Measurements from ENCODE around the gene DRAXIN.

DRAXIN gene

GRCh38 chr1:11671205-11671543, 20.3 kb upstream of the DRAXIN start:
- intact Hi-C loops (cut with micrococcal nuclease): no loop called here
- Mint-ChIP-seq H3K4me3 (no peak overlapping the region), H3K4me1 (ENCODE audit: low read depth) (peaks cover 55% of the 10 kb centered on the region), H3K9me3 (no peaks in the 10 kb centered on the region), H3K36me3 (ENCODE audit: low read depth) (peaks cover 88% of the 10 kb centered on the region), H3K27ac (peak overlapping the region; percentile 93), H3K27me3 (no peaks in the 10 kb centered on the region)

- H3K4me1 Mint-ChIP-seq (ENCODE audit: low read depth): peaks cover 55% of the 10 kb centered on the region
- H3K27me3 Mint-ChIP-seq: no peaks in the 10 kb centered on the region
- H3K9me3 Mint-ChIP-seq: no peaks in the 10 kb centered on the region
- intact Hi-C loops (cut with micrococcal nuclease): no loop called here
- peak overlapping the region; percentile 93 for H3K27ac Mint-ChIP-seq
- peaks cover 90% of the 10 kb centered on the region for H3K36me3 Mint-ChIP-seq (ENCODE audit: low read depth)
- H3K4me3 Mint-ChIP-seq: no peak overlapping the region
These were observed 19.8 kb upstream of the DRAXIN start for GRCh38 chr1:11671544-11672286.

DNA sequence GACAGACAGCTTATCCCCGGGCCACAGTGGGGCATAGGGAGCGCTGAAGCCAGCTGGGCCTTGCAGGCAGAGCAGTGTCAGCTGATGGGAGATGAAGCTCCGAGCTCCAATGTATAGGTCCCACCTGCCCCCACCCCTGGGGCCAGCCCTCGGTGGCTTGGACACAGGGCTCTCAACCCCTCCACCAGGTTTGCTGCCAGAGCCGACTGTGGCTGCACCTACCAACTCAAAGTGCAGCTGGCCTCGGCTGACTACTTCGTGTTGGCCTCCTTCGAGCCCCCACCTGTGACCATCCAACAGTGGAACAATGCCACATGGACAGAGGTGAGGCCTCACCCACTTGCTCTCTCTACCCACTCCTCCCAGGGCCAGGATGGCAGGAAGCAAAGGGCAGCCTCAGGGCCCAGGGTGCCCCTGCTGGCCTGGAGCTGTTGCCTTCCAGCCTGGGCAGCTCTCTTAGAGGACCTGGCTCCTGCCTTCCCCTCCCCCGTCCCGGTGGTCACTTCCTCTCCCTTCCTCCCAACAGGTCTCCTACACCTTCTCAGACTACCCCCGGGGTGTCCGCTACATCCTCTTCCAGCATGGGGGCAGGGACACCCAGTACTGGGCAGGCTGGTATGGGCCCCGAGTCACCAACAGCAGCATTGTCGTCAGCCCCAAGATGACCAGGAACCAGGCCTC, 18.3 kb upstream of the DRAXIN start:
- Mint-ChIP-seq H3K4me3 (no peak overlapping the region), H3K27me3 (no peaks in the 10 kb centered on the region), H3K4me1 (ENCODE audit: low read depth) (peaks cover 54% of the 10 kb centered on the region), H3K36me3 (ENCODE audit: low read depth) (peaks cover 93% of the 10 kb centered on the region), H3K27ac (peak overlapping the region; percentile 17), H3K9me3 (no peaks in the 10 kb centered on the region)
- intact Hi-C loops (cut with micrococcal nuclease): no loop called here

- Mint-ChIP-seq H3K27me3 (no peaks in the 10 kb centered on the region), H3K4me1 (ENCODE audit: low read depth) (peaks cover 53% of the 10 kb centered on the region), H3K27ac (no peak overlapping the region), H3K36me3 (ENCODE audit: low read depth) (peaks cover 88% of the 10 kb centered on the region), H3K9me3 (no peaks in the 10 kb centered on the region), H3K4me3 (no peak overlapping the region)
- intact Hi-C loops (cut with micrococcal nuclease): no loop called here
These were observed 17.0 kb upstream of the DRAXIN start for GRCh38 chr1:11674488-11674887.

DNA sequence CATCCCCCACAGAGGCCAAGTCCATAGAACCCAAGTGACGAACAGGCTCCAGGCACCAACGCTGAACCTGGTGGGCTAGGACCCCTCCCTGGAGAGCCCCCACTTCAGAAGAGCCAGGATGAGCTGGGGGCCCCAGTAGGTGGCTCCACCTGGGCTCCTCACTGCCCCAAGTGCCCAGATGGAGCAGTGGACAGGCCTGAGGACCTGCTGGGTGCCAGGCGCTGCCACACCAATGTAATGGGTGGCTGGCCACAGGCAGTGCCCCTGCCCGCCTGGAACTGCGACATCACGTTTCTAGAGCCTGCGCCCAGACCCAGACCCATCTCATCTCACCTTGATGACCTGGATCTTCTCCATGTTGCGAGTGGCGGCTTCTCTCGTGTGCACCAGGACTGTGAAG, 16.2 kb upstream of the DRAXIN start:
- peaks cover 54% of the 10 kb centered on the region for H3K4me1 Mint-ChIP-seq (ENCODE audit: low read depth)
- H3K9me3 Mint-ChIP-seq: no peaks in the 10 kb centered on the region
- H3K36me3 Mint-ChIP-seq (ENCODE audit: low read depth): peaks cover 80% of the 10 kb centered on the region
- H3K27me3 Mint-ChIP-seq: no peaks in the 10 kb centered on the region
- no peak overlapping the region for H3K4me3 Mint-ChIP-seq
- intact Hi-C loops (cut with micrococcal nuclease): no loop called here
- no peak overlapping the region for H3K27ac Mint-ChIP-seq

GRCh38 chr1:11676386-11677103, 15.0 kb upstream of the DRAXIN start:
- Mint-ChIP-seq H3K4me3 (no peak overlapping the region), H3K36me3 (ENCODE audit: low read depth) (peaks cover 80% of the 10 kb centered on the region), H3K27ac (no peak overlapping the region), H3K27me3 (no peaks in the 10 kb centered on the region), H3K4me1 (ENCODE audit: low read depth) (peaks cover 44% of the 10 kb centered on the region), H3K9me3 (no peaks in the 10 kb centered on the region)
- intact Hi-C loops (cut with micrococcal nuclease): no loop called here

DNA sequence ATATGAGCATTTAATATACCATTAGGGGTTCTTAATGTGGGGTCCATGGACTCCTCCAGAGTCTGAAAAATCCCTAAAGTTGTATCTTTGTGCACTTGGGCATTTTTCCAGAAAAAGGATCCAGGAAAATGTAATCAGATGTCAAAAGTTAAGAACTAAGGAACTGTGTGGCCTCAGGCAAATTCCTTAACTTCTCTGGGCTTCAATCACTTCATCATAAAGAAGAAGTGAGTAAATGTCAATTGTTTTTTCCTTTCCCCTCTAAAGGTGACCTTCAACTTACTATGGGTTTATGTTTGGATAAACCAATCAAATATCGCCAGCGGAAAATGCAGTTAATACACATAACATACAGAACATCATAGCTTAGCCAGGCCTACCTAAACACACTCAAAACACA, 13.1 kb upstream of the DRAXIN start:
- peaks cover 39% of the 10 kb centered on the region for H3K4me1 Mint-ChIP-seq (ENCODE audit: low read depth)
- no peak overlapping the region for H3K4me3 Mint-ChIP-seq
- H3K27ac Mint-ChIP-seq: no peak overlapping the region
- H3K36me3 Mint-ChIP-seq (ENCODE audit: low read depth): peaks cover 61% of the 10 kb centered on the region
- H3K9me3 Mint-ChIP-seq: no peaks in the 10 kb centered on the region
- intact Hi-C loops (cut with micrococcal nuclease): no loop called here
- peaks cover 4% of the 10 kb centered on the region for H3K27me3 Mint-ChIP-seq

DNA sequence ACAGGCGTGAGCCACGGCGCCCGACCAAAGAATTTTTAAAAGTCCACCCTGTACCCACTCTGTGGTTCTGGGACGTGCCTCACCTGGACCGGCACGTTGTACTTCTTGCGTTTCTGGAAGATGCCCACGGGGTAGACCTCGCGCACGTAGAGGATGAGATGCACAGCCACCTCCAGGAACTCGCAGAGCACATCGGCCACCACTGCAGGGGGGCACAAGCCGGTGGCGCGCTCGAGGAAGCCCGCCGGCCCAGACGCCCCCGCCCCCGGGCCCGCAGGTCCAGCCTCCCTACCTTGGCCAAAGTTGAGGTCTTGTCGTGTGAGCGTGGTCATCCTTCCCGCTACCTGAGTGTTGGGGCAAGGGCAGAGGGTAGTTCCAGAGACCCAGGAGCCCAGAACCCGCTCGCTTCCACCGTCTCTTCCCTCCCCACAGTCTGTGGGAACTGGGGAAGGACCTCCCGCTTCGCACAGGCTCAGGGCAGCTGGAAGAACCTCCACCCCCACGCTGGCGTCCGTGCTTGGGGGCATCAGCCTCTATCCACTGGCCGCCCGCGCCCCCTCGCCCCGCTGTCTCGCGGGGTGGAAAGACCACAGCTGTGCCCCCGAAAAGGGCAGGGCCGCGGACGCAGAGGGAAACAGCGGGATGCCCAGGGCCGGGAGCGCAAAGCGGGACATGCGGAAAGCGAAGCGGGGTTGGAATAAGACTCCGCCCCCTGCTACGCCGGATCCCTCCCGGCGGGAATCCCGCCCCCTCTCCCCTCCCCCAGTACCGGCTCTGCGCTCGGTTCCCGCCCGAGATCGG, 11.0 kb upstream of the DRAXIN start:
- Mint-ChIP-seq H3K4me1 (ENCODE audit: low read depth) (peaks cover 32% of the 10 kb centered on the region), H3K36me3 (ENCODE audit: low read depth) (peaks cover 40% of the 10 kb centered on the region), H3K27me3 (peaks cover 18% of the 10 kb centered on the region), H3K9me3 (no peaks in the 10 kb centered on the region), H3K4me3 (peak overlapping the region; percentile 99), H3K27ac (peak overlapping the region; percentile 92)
- intact Hi-C loops (cut with micrococcal nuclease): no loop called here

DNA sequence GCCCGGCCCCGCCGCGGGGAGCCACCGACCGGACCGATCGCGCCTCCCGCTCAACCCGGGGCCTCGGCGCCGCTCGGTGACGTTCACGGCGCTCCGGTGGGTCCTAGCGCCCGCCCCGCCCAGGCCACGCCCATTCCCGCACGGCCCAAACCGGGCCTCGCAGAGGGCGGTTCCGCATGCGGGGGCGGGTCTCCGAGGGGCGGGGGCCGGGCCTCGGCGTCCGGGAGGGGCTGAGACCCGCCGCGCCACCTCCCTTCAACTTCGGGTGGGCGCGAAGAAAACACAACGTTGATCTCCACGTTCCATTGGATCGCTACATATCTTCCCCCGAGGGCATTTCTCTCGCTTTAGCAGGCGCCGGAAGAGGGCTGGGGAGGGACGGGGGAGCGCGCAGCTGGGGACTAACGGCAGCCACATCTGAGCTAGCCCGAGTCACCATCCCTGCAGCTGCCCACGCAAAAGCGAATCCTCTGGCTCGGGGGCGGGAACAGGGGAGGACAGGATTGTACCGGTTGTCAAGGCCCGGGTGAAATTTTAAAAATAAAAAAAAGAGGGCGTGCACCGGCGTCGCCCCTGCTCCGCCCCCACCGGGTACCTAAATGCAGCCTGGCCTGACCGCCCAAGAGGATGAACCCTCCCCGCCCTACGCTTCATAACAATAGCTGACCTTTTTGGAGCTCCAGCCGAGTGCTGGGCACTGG, 10.3 kb upstream of the DRAXIN start, which contains the start of gene MAD2L2:
Gene MAD2L2, minus strand, starts transcription at position 78 of the 701 bp plus-strand sequence. CDS start 547 bp downstream, outside the sequence.
- peak within 1 kb of the TSS; percentile 92 for H3K27ac Mint-ChIP-seq
- peak within 1 kb of the TSS; percentile 99 for H3K4me3 Mint-ChIP-seq
- H3K4me1 Mint-ChIP-seq (ENCODE audit: low read depth): peaks cover 26% of the 10 kb centered on the region
- intact Hi-C loops (cut with micrococcal nuclease): no loop called here
- no peaks in the 10 kb centered on the region for H3K9me3 Mint-ChIP-seq
- peaks cover 21% of the 10 kb centered on the region for H3K27me3 Mint-ChIP-seq
- peaks cover 33% of the 10 kb centered on the region for H3K36me3 Mint-ChIP-seq (ENCODE audit: low read depth)

DNA sequence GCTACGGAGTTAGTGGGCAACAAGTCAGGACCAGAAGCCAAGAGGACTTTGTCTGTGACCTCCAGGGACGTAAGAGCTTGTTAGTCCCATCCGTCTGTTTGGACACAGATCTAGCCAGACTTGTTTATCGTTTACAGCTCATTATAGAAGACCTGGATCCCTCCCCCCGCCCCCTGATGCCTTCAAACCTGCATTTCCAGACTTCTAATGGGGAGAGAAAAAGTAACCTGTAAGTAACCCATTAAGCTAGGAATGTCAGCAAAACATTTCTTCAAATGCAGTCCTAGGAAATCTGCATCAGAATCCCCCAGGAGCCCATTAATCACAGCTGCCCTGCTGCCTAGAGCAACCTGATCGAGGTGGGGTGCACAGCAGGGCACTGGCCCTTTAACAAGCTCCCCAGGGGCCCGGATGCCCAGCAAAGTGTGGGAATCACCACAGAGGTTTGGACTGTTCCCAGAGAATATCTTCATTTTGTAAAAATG, 9.2 kb upstream of the DRAXIN start:
- intact Hi-C loops (cut with micrococcal nuclease): no loop called here
- no peak overlapping the region for H3K4me3 Mint-ChIP-seq
- H3K9me3 Mint-ChIP-seq: no peaks in the 10 kb centered on the region
- peaks cover 22% of the 10 kb centered on the region for H3K36me3 Mint-ChIP-seq (ENCODE audit: low read depth)
- no peak overlapping the region for H3K27ac Mint-ChIP-seq
- H3K4me1 Mint-ChIP-seq (ENCODE audit: low read depth): peaks cover 26% of the 10 kb centered on the region
- peaks cover 25% of the 10 kb centered on the region for H3K27me3 Mint-ChIP-seq

DNA sequence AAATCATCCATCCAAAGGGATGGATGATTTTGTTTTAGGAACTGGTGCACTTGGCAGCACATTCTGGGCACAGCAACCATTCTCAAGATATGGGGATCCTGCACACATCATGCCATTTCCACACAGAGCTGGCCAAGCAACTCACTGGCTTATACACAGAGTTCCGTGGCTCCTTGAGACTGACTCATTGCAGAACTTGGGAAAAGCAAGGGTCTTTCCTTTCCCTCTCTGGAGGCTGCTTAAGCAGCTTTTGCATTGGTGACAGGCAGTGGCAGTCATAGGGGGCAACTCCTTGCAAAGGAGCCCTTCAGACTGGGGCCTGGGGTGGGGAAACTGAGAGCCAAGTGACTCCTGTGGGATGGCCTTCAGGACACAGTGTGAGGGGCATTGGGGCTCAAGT, 8.7 kb upstream of the DRAXIN start:
- no peak overlapping the region for H3K4me3 Mint-ChIP-seq
- H3K9me3 Mint-ChIP-seq: no peaks in the 10 kb centered on the region
- H3K27ac Mint-ChIP-seq: no peak overlapping the region
- peaks cover 28% of the 10 kb centered on the region for H3K27me3 Mint-ChIP-seq
- H3K36me3 Mint-ChIP-seq (ENCODE audit: low read depth): peaks cover 17% of the 10 kb centered on the region
- intact Hi-C loops (cut with micrococcal nuclease): no loop called here
- H3K4me1 Mint-ChIP-seq (ENCODE audit: low read depth): peaks cover 24% of the 10 kb centered on the region

GRCh38 chr1:11684070-11684469, 7.4 kb upstream of the DRAXIN start:
- H3K4me1 Mint-ChIP-seq (ENCODE audit: low read depth): peaks cover 13% of the 10 kb centered on the region
- intact Hi-C loops (cut with micrococcal nuclease): no loop called here

DNA sequence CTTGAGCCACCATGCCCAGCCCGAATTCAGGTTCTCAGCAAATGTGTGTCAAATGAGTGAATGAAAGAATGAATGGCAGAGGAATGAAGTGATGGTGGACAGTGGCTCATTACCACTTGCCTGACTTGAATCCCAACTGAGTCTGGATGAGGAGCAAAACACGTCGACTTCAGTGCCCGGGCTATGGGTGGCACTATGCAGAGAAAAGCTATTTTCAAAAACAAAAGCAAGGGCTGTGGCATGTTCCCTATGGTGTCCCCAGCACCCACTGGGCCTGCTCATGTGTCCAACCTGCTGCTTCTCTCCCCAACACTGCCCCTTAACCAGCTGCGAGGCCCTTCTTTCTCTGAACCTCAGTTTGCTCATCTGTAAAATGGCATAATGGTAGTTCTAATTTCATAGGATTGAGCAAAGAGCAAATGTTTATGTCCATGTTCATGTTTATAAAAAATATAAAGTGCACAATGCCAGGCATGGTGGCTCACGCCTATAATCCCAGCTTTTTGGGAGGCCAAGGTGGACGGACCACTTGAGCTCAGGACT, 6.2 kb upstream of the DRAXIN start:
- H3K36me3 Mint-ChIP-seq (ENCODE audit: low read depth): peaks cover 7% of the 10 kb centered on the region
- no peak overlapping the region for H3K27ac Mint-ChIP-seq
- H3K4me1 Mint-ChIP-seq (ENCODE audit: low read depth): peaks cover 9% of the 10 kb centered on the region
- intact Hi-C loops (cut with micrococcal nuclease): no loop called here
- H3K9me3 Mint-ChIP-seq: no peaks in the 10 kb centered on the region
- H3K27me3 Mint-ChIP-seq: peaks cover 53% of the 10 kb centered on the region
- no peak overlapping the region for H3K4me3 Mint-ChIP-seq

More at GRCh38 chr1:11684070-11684469, 7.4 kb upstream of the DRAXIN start:
- H3K4me3 Mint-ChIP-seq: no peak overlapping the region
- H3K27me3 Mint-ChIP-seq: peaks cover 41% of the 10 kb centered on the region
- H3K36me3 Mint-ChIP-seq (ENCODE audit: low read depth): peaks cover 7% of the 10 kb centered on the region
- H3K9me3 Mint-ChIP-seq: no peaks in the 10 kb centered on the region
- H3K27ac Mint-ChIP-seq: no peak overlapping the region
